Liver (tissue), 9 donors: ENCODE results near the gene CXCL11. TPM values are rescaled to one million over a fixed set of nuclear protein-coding genes. Genes with fewer than 3 reads are reported as not detected.

Experiments used
- DNase-seq: peaks from one replicate; pipeline ENCODE4 v3.0.0-alpha.2; 2017; ENCODE audit warnings: low spot score
- H3K27ac ChIP-seq, 2 donors: one replicate each; pipeline ENCODE4 v1.7.0; 2013; ENCODE audit warnings: inconsistent platforms in 2 of 2, low read length in 2 of 2, control low read depth in 1 of 2, low read depth in 1 of 2, mild to moderate bottlenecking in 1 of 2
- H3K27me3 ChIP-seq, 4 donors: one replicate each; pipeline versions ENCODE4 v1.6.1 to v1.7.0; 2013; ENCODE audit warnings: low read length in 3 of 4, inconsistent platforms in 1 of 4, mild to moderate bottlenecking in 1 of 4, moderate library complexity in 1 of 4; ENCODE audit not compliant: control insufficient read depth in 4 of 4, insufficient read depth in 4 of 4
- H3K36me3 ChIP-seq, 4 donors: one replicate each; pipeline versions ENCODE4 v1.6.1 to v1.7.0; 2013; ENCODE audit warnings: low read length in 3 of 4, mild to moderate bottlenecking in 3 of 4, low read depth in 1 of 4, moderate library complexity in 1 of 4; ENCODE audit not compliant: control insufficient read depth in 4 of 4, insufficient read depth in 3 of 4
- H3K4me1 ChIP-seq, 4 donors: one replicate each; pipeline versions ENCODE4 v1.6.1 to v1.7.0; 2013; ENCODE audit warnings: low read length in 3 of 4, mild to moderate bottlenecking in 3 of 4, moderate library complexity in 1 of 4; ENCODE audit not compliant: control insufficient read depth in 4 of 4, insufficient read depth in 4 of 4
- H3K4me3 ChIP-seq, 3 donors: one replicate each; pipeline versions ENCODE4 v1.6.1 to v1.7.0; 2013; ENCODE audit warnings: low read length in 3 of 3, control low read depth in 1 of 3, low read depth in 1 of 3, mild to moderate bottlenecking in 1 of 3
- H3K9ac ChIP-seq, 2 donors: one replicate each; pipeline ENCODE4 v1.7.0; 2013; ENCODE audit warnings: low read length in 2 of 2, mild to moderate bottlenecking in 2 of 2, moderate library complexity in 2 of 2, control low read depth in 1 of 2, low read depth in 1 of 2
- H3K9me3 ChIP-seq, 4 donors: one replicate each; pipeline versions ENCODE4 v1.6.1 to v1.7.0; 2013; ENCODE audit warnings: low read length in 3 of 4; ENCODE audit not compliant: control insufficient read depth in 4 of 4
- ATF3 ChIP-seq: IDR thresholded peaks from 2 replicates; pipeline ENCODE4 v1.6.1; 2016; ENCODE audit warnings: antibody characterized with exemption
- EGR1 ChIP-seq, 2 donors: IDR thresholded peaks; 2 replicates each; pipeline ENCODE4 v1.6.1; 2016 to 2018; ENCODE audit warnings: antibody characterized with exemption in 2 of 2, low read depth in 2 of 2
- FOXA1 ChIP-seq: IDR thresholded peaks from 2 replicates; pipeline ENCODE4 v1.6.1; 2016; ENCODE audit warnings: antibody characterized with exemption
- FOXA2 ChIP-seq: IDR thresholded peaks from 2 replicates; pipeline ENCODE4 v1.6.1; 2016; ENCODE audit warnings: antibody characterized with exemption
- GABPA ChIP-seq, 2 donors: IDR thresholded peaks in 1 of 2; conservative IDR thresholded peaks in 1 of 2; 2 replicates each; pipeline ENCODE4 v1.6.1; 2016; ENCODE audit warnings: antibody characterized with exemption in 2 of 2, mild to moderate bottlenecking in 1 of 2, moderate library complexity in 1 of 2
- HNF4A ChIP-seq, 2 donors: conservative IDR thresholded peaks; 2 replicates each; pipeline ENCODE4 v1.6.1; 2016; ENCODE audit warnings: antibody characterized with exemption in 2 of 2, mild to moderate bottlenecking in 2 of 2
- HNF4G ChIP-seq: IDR thresholded peaks from 2 replicates; pipeline ENCODE4 v1.6.1; 2016; ENCODE audit warnings: antibody characterized with exemption
- JUND ChIP-seq, 2 donors: IDR thresholded peaks; 2 replicates each; pipeline ENCODE4 v1.6.1; 2016; ENCODE audit warnings: antibody characterized with exemption in 2 of 2
- MAX ChIP-seq: IDR thresholded peaks from 2 replicates; pipeline ENCODE4 v1.6.1; 2016; ENCODE audit warnings: antibody characterized with exemption
- NR2F2 ChIP-seq: IDR thresholded peaks from 2 replicates; pipeline ENCODE4 v1.6.1; 2016; ENCODE audit warnings: antibody characterized with exemption
- RAD21 ChIP-seq, 2 donors: IDR thresholded peaks; 2 replicates each; pipeline ENCODE4 v1.6.1; 2016; ENCODE audit warnings: antibody characterized with exemption in 2 of 2, mild to moderate bottlenecking in 2 of 2
- REST ChIP-seq: IDR thresholded peaks from 2 replicates; pipeline ENCODE4 v1.6.1; 2016; ENCODE audit warnings: antibody characterized with exemption, mild to moderate bottlenecking
- RXRA ChIP-seq, 2 donors: IDR thresholded peaks; 2 replicates each; pipeline ENCODE4 v1.6.1; 2017 to 2018; ENCODE audit warnings: antibody characterized with exemption in 2 of 2, mild to moderate bottlenecking in 1 of 2
- SP1 ChIP-seq: IDR thresholded peaks from 2 replicates; pipeline ENCODE4 v1.6.1; 2018; ENCODE audit warnings: antibody characterized with exemption, mild to moderate bottlenecking
- TAF1 ChIP-seq: conservative IDR thresholded peaks from 2 replicates; pipeline ENCODE4 v1.6.1; 2016; ENCODE audit warnings: antibody characterized with exemption, mild to moderate bottlenecking
- YY1 ChIP-seq: IDR thresholded peaks from 2 replicates; pipeline ENCODE4 v1.6.1; 2016; ENCODE audit warnings: antibody characterized with exemption, mild to moderate bottlenecking
- WGBS: extraction: QIAGEN DNeasy Blood & Tissue Kit; methylation state at CpG from one replicate; pipeline ENCODE4 v1.1.7; 2013; 5-methylcytosine and 5-hydroxymethylcytosine counted together
- polyA plus RNA-seq, 2 donors: library from polyadenylated mRNA; stranded (reverse) in 1 of 2; unstranded in 1 of 2; fragments of 200-250 nt in 1 of 2; fragments of >200 nt in 1 of 2; fragmentation: Nextera tagmentation in 1 of 2; extraction: Ambion mirVana in 1 of 2; gene quantifications; one replicate each; pipeline versions ENCODE4 v1.2.1 to v1.2.3, GENCODE V29; 2013 to 2015
- total RNA-seq, 2 donors: library from RNA; depleted of rRNA; stranded (reverse); fragments of >200 nt; gene quantifications; one replicate each; pipeline ENCODE4 v1.2.3, GENCODE V29; 2014
- TF ChIP-seq, protein P1 (sequence below): fragments of 150-350 bp; IDR thresholded peaks from 2 replicates; pipeline ENCODE4 v1.5.1; 2017; ENCODE audit warnings: improper control_type of control experiment, low read depth, low read length; ENCODE audit not compliant: missing input control
- TF ChIP-seq, protein P2 (sequence below): IDR thresholded peaks from 2 replicates; pipeline ENCODE4 v1.6.1; 2016; ENCODE audit warnings: antibody characterized with exemption
- donor health status: healthy.
- donor health status: healthy.
- donor health status: healthy.
- donor health status: healthy.
- donor health status: healthy.

Gene CXCL11
- total and polyA plus RNA-seq, 4 donors = 0.27 to 0.79 TPM; not detected in 2

GRCh38 chr4:76017056-76017686 is 18.7 kb downstream of the CXCL11 start:
- no peak for TF ChIP-seq HNF4G
- TF ChIP-seq, protein P1, sequence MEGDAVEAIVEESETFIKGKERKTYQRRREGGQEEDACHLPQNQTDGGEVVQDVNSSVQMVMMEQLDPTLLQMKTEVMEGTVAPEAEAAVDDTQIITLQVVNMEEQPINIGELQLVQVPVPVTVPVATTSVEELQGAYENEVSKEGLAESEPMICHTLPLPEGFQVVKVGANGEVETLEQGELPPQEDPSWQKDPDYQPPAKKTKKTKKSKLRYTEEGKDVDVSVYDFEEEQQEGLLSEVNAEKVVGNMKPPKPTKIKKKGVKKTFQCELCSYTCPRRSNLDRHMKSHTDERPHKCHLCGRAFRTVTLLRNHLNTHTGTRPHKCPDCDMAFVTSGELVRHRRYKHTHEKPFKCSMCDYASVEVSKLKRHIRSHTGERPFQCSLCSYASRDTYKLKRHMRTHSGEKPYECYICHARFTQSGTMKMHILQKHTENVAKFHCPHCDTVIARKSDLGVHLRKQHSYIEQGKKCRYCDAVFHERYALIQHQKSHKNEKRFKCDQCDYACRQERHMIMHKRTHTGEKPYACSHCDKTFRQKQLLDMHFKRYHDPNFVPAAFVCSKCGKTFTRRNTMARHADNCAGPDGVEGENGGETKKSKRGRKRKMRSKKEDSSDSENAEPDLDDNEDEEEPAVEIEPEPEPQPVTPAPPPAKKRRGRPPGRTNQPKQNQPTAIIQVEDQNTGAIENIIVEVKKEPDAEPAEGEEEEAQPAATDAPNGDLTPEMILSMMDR = no peak
- TF ChIP-seq EGR1 (IDR thresholded peaks at IDR 0.05; ENCODE audit: low read depth in 2 of 2) = no peak
- no peak for TF ChIP-seq REST
- TF ChIP-seq FOXA2 = no peak
- no peak for TF ChIP-seq JUND (IDR thresholded peaks at IDR 0.05)
- TF ChIP-seq NR2F2 = no peak
- TF ChIP-seq RXRA (IDR thresholded peaks at IDR 0.05) = no peak
- no peak for TF ChIP-seq MAX
- no peak for TF ChIP-seq TAF1
- TF ChIP-seq FOXA1 = no peak
- no peak for TF ChIP-seq RAD21 (IDR thresholded peaks at IDR 0.05)
- no peak for TF ChIP-seq SP1
- TF ChIP-seq GABPA (IDR thresholded peaks at IDR 0.05 in 1 of 2, conservative IDR thresholded peaks at IDR 0.05 in 1 of 2) = no peak
- TF ChIP-seq YY1 = no peak
- TF ChIP-seq HNF4A (conservative IDR thresholded peaks at IDR 0.05) = no peak
- no peak overlapping the region for H3K4me3 ChIP-seq
- H3K4me1 ChIP-seq = peaks cover 0 to 18% (median 7%) of the 10 kb centered on the region in 4 donors
- H3K36me3 ChIP-seq = no peaks in the 10 kb centered on the region
- no peak for DNase-seq
- H3K9ac ChIP-seq = no peak overlapping the region
- H3K27ac ChIP-seq = no peak overlapping the region
- no peaks in the 10 kb centered on the region for H3K9me3 ChIP-seq
- H3K27me3 ChIP-seq = no peaks in the 10 kb centered on the region
- WGBS = 95% methylated on average over 3 of the region's 3 CpGs

GRCh38 chr4:76016393-76016792 is 19.5 kb downstream of the CXCL11 start:
- Histone ChIP-seq H3K27me3 (no peaks in the 10 kb centered on the region), H3K4me1 (peaks cover 0 to 24% (median 7%) of the 10 kb centered on the region in 4 donors), H3K9ac (no peak overlapping the region), H3K9me3 (no peaks in the 10 kb centered on the region), H3K36me3 (no peaks in the 10 kb centered on the region), H3K27ac (no peak overlapping the region), H3K4me3 (no peak overlapping the region)
- DNase-seq = no peak
- WGBS = 62% methylated on average over 2 of the region's 2 CpGs
- TF ChIP-seq ATF3 (no peak), SP1 (no peak), RXRA (IDR thresholded peaks at IDR 0.05) (no peak), HNF4G (no peak), MAX (no peak), FOXA2 (no peak), GABPA (IDR thresholded peaks at IDR 0.05 in 1 of 2, conservative IDR thresholded peaks at IDR 0.05 in 1 of 2) (no peak), NR2F2 (no peak), JUND (IDR thresholded peaks at IDR 0.05) (no peak), YY1 (no peak), TAF1 (no peak), REST (no peak)
- TF ChIP-seq, protein P2, sequence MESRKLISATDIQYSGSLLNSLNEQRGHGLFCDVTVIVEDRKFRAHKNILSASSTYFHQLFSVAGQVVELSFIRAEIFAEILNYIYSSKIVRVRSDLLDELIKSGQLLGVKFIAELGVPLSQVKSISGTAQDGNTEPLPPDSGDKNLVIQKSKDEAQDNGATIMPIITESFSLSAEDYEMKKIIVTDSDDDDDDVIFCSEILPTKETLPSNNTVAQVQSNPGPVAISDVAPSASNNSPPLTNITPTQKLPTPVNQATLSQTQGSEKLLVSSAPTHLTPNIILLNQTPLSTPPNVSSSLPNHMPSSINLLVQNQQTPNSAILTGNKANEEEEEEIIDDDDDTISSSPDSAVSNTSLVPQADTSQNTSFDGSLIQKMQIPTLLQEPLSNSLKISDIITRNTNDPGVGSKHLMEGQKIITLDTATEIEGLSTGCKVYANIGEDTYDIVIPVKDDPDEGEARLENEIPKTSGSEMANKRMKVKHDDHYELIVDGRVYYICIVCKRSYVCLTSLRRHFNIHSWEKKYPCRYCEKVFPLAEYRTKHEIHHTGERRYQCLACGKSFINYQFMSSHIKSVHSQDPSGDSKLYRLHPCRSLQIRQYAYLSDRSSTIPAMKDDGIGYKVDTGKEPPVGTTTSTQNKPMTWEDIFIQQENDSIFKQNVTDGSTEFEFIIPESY = no peak
